Glutamatergic neuron (in vitro differentiated cells): ENCODE results near the gene ATP11A. TPM values are rescaled to one million over a fixed set of nuclear protein-coding genes. Genes with fewer than 3 reads are reported as not detected.

Experiments used
- DNase-seq: peaks from one replicate; pipeline ENCODE4 v3.0.0; 2022
- H3K27ac Mint-ChIP-seq: one replicate; pipeline ENCODE4 v1.8.0; 2020; ENCODE audit warnings: mild to moderate bottlenecking, mixed read lengths, inconsistent platforms; ENCODE audit not compliant: unreplicated experiment
- H3K27me3 Mint-ChIP-seq: one replicate; pipeline ENCODE4 v1.8.0; 2020; ENCODE audit warnings: mild to moderate bottlenecking, moderate library complexity, mixed read lengths, inconsistent platforms; ENCODE audit not compliant: unreplicated experiment
- H3K36me3 Mint-ChIP-seq: one replicate; pipeline ENCODE4 v1.8.0; 2020; ENCODE audit warnings: mild to moderate bottlenecking, mixed read lengths, inconsistent platforms; ENCODE audit not compliant: unreplicated experiment
- H3K4me1 Mint-ChIP-seq: one replicate; pipeline ENCODE4 v1.8.0; 2020; ENCODE audit warnings: mild to moderate bottlenecking, low read depth, mixed read lengths, inconsistent platforms; ENCODE audit not compliant: unreplicated experiment
- H3K4me3 Mint-ChIP-seq: one replicate; pipeline ENCODE4 v1.8.0; 2020; ENCODE audit warnings: mild to moderate bottlenecking, mixed read lengths, inconsistent platforms; ENCODE audit not compliant: unreplicated experiment
- H3K9me3 Mint-ChIP-seq: one replicate; pipeline ENCODE4 v1.8.0; 2020; ENCODE audit warnings: mild to moderate bottlenecking, moderate library complexity, mixed read lengths, inconsistent platforms; ENCODE audit not compliant: unreplicated experiment
- CTCF ChIP-seq: fragments of 200-600 bp; sonication (generic); IDR thresholded peaks from one replicate; pipeline ENCODE4 v1.5.0; 2021; ENCODE audit not compliant: partially characterized antibody, unreplicated experiment
- total RNA-seq: library from RNA; stranded (reverse); fragmentation: NEBNext Ultra II Directional; extraction: Animal tissue kit (Norgen Biotek cat#: 25700); gene quantifications from one replicate; pipeline ENCODE4 v1.2.1, GENCODE V29; 2021; ENCODE audit not compliant: unreplicated experiment

Gene ATP11A
- total RNA-seq, 1 donor from 2014 or later, result 127 TPM

GRCh38 chr13:112900691-112901091 is 210.9 kb downstream of the ATP11A start:
- Mint-ChIP-seq H3K9me3 (peaks cover 25% of the 10 kb centered on the region), H3K27ac (no peak overlapping the region), H3K4me1 (peaks cover 10% of the 10 kb centered on the region), H3K4me3 (no peak overlapping the region), H3K27me3 (peaks cover 10% of the 10 kb centered on the region), H3K36me3 (peaks cover 26% of the 10 kb centered on the region)
- DNase-seq, result no peak
- no peak for TF ChIP-seq CTCF

GRCh38 chr13:112902101-112902651 is 212.3 kb downstream of the ATP11A start:
- Mint-ChIP-seq H3K27ac (peak overlapping the region; percentile 38), H3K27me3 (peaks cover 11% of the 10 kb centered on the region), H3K36me3 (peaks cover 36% of the 10 kb centered on the region), H3K9me3 (peaks cover 23% of the 10 kb centered on the region), H3K4me3 (no peak overlapping the region), H3K4me1 (peaks cover 10% of the 10 kb centered on the region)
- no peak for DNase-seq
- TF ChIP-seq CTCF, result no peak

GRCh38 chr13:112902669-112903068 is 212.8 kb downstream of the ATP11A start:
- H3K4me1 Mint-ChIP-seq, result peaks cover 10% of the 10 kb centered on the region

GRCh38 chr13:112903071-112903577 is 213.3 kb downstream of the ATP11A start:
- TF ChIP-seq CTCF, result no peak
- Mint-ChIP-seq H3K4me3 (no peak overlapping the region), H3K27me3 (peaks cover 7% of the 10 kb centered on the region), H3K36me3 (peaks cover 37% of the 10 kb centered on the region), H3K9me3 (peaks cover 20% of the 10 kb centered on the region), H3K4me1 (peaks cover 10% of the 10 kb centered on the region), H3K27ac (no peak overlapping the region)
- no peak for DNase-seq

More at GRCh38 chr13:112902669-112903068, 212.8 kb downstream of the ATP11A start:
- H3K27me3 Mint-ChIP-seq, result peaks cover 7% of the 10 kb centered on the region
- peaks cover 20% of the 10 kb centered on the region for H3K9me3 Mint-ChIP-seq
- H3K36me3 Mint-ChIP-seq, result peaks cover 37% of the 10 kb centered on the region
- H3K27ac Mint-ChIP-seq, result no peak overlapping the region
- H3K4me3 Mint-ChIP-seq, result no peak overlapping the region
- no peak for TF ChIP-seq CTCF
- DNase-seq, result no peak

GRCh38 chr13:112903606-112904195 is 213.9 kb downstream of the ATP11A start:
- no peak overlapping the region for H3K4me3 Mint-ChIP-seq
- no peak for TF ChIP-seq CTCF
- no peak overlapping the region for H3K27ac Mint-ChIP-seq
- peaks cover 20% of the 10 kb centered on the region for H3K9me3 Mint-ChIP-seq
- H3K4me1 Mint-ChIP-seq, result peaks cover 7% of the 10 kb centered on the region
- H3K27me3 Mint-ChIP-seq, result peaks cover 7% of the 10 kb centered on the region
- no peak for DNase-seq
- peaks cover 37% of the 10 kb centered on the region for H3K36me3 Mint-ChIP-seq
